ENCODE results near the gene GRID2.

The GRID2 gene

DNA sequence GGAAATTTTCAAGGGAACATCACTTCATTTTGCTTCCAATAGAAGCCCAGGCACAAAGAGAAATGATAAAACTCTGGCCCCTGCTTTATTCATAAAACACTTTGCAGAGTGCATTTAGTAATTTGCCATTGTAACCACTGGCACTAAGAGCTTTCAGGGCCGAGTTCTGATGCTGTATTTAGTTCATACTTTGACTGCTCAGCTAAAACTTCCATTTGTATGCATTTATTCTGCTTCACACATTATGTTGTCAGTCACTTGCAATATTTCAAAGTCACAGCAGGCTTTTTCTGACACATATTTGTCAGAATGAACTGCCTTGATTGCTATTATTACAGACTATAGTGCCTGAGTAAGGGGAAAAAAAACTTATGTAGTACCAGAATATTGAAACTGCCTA, 1350.4 kb downstream of the GRID2 start:
- TF ChIP-seq, protein P1, sequence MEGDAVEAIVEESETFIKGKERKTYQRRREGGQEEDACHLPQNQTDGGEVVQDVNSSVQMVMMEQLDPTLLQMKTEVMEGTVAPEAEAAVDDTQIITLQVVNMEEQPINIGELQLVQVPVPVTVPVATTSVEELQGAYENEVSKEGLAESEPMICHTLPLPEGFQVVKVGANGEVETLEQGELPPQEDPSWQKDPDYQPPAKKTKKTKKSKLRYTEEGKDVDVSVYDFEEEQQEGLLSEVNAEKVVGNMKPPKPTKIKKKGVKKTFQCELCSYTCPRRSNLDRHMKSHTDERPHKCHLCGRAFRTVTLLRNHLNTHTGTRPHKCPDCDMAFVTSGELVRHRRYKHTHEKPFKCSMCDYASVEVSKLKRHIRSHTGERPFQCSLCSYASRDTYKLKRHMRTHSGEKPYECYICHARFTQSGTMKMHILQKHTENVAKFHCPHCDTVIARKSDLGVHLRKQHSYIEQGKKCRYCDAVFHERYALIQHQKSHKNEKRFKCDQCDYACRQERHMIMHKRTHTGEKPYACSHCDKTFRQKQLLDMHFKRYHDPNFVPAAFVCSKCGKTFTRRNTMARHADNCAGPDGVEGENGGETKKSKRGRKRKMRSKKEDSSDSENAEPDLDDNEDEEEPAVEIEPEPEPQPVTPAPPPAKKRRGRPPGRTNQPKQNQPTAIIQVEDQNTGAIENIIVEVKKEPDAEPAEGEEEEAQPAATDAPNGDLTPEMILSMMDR (IDR thresholded peaks at IDR 0.05): no peak

- TF ChIP-seq, protein P1 (IDR thresholded peaks at IDR 0.05): no peak
Observed at GRCh38 chr4:93657527-93657926, 1353.8 kb downstream of the GRID2 start.

GRCh38 chr4:93658443-93658842, 1354.7 kb downstream of the GRID2 start:
- TF ChIP-seq, protein P1 (IDR thresholded peaks at IDR 0.05): no peak

- TF ChIP-seq, protein P1 (IDR thresholded peaks at IDR 0.05): no peak
Observed at GRCh38 chr4:93659629-93660028, 1355.9 kb downstream of the GRID2 start.

GRCh38 chr4:93660036-93660435, 1356.3 kb downstream of the GRID2 start:
- TF ChIP-seq, protein P1 (IDR thresholded peaks at IDR 0.05): no peak

- TF ChIP-seq, protein P1 (IDR thresholded peaks at IDR 0.05): no peak
Observed at GRCh38 chr4:93670434-93670833, 1366.7 kb downstream of the GRID2 start.

- TF ChIP-seq, protein P1 (IDR thresholded peaks at IDR 0.05): no peak
Observed at GRCh38 chr4:93671093-93671492, 1367.3 kb downstream of the GRID2 start.

- TF ChIP-seq, protein P1 (IDR thresholded peaks at IDR 0.05): no peak
Observed at GRCh38 chr4:93684571-93684970, 1380.8 kb downstream of the GRID2 start.

Data from LNCAP (cell line).